IgD-negative memory B cell (primary cell): Measurements from ENCODE around the gene TMEM190. TPM values are rescaled to one million over a fixed set of nuclear protein-coding genes. Genes with fewer than 3 reads are reported as not detected.

Experiments used
- H3K27ac Mint-ChIP-seq, 3 donors: one replicate each; pipeline ENCODE4 v1.8.0; 2020 to 2022; ENCODE audit warnings: mild to moderate bottlenecking in 3 of 3, mixed read lengths in 3 of 3, moderate library complexity in 1 of 3
- H3K27me3 Mint-ChIP-seq: one replicate; pipeline ENCODE4 v1.8.0; 2021; ENCODE audit warnings: mixed read lengths
- H3K36me3 Mint-ChIP-seq: one replicate; pipeline ENCODE4 v1.8.0; 2020; ENCODE audit warnings: mild to moderate bottlenecking, mixed read lengths
- H3K4me1 Mint-ChIP-seq, 3 donors: one replicate each; pipeline ENCODE4 v1.8.0; 2020 to 2022; ENCODE audit warnings: mixed read lengths in 3 of 3, mild to moderate bottlenecking in 1 of 3
- H3K4me3 Mint-ChIP-seq, 4 donors: one replicate each; pipeline ENCODE4 v1.8.0; 2020 to 2022; ENCODE audit warnings: mild to moderate bottlenecking in 4 of 4, mixed read lengths in 4 of 4, moderate library complexity in 3 of 4
- H3K9me3 Mint-ChIP-seq, 3 donors: one replicate each; pipeline ENCODE4 v1.8.0; 2020 to 2021; ENCODE audit warnings: mixed read lengths in 3 of 3, mild to moderate bottlenecking in 1 of 3
- polyA plus RNA-seq: library from polyadenylated mRNA; unstranded; fragments of 300-500 nt; fragmentation: Illumina TruSeq; gene quantifications from one replicate; pipeline ENCODE4 v1.2.3, GENCODE V29; 2021

Gene TMEM190
- polyA plus RNA-seq, 1 donor from 2014 or later, result not detected

- no peaks in the 10 kb centered on the region for H3K36me3 Mint-ChIP-seq
- H3K4me3 Mint-ChIP-seq, result peak overlapping the region in 1 of 4 donors; percentile 8
- peaks cover 0 to 4% (median 0%) of the 10 kb centered on the region in 3 donors for H3K9me3 Mint-ChIP-seq
- H3K4me1 Mint-ChIP-seq, result peaks cover 0 to 9% (median 7%) of the 10 kb centered on the region in 3 donors
- no peak overlapping the region for H3K27ac Mint-ChIP-seq
- peaks cover 22% of the 10 kb centered on the region for H3K27me3 Mint-ChIP-seq
These were observed 3.2 kb upstream of the TMEM190 start for GRCh38 chr19:55373306-55373992.

- Mint-ChIP-seq H3K36me3 (no peaks in the 10 kb centered on the region), H3K4me3 (no peak overlapping the region), H3K27ac (no peak overlapping the region), H3K27me3 (peaks cover 22% of the 10 kb centered on the region), H3K4me1 (peaks cover 0 to 9% (median 7%) of the 10 kb centered on the region in 3 donors), H3K9me3 (peaks cover 0 to 4% (median 0%) of the 10 kb centered on the region in 3 donors)
These were observed 2.5 kb upstream of the TMEM190 start for GRCh38 chr19:55373993-55374757.

- Mint-ChIP-seq H3K36me3 (peaks cover 4% of the 10 kb centered on the region), H3K4me3 (no peak overlapping the region), H3K9me3 (no peaks in the 10 kb centered on the region), H3K27ac (no peak overlapping the region), H3K4me1 (peaks cover 0 to 6% (median 6%) of the 10 kb centered on the region in 3 donors), H3K27me3 (peaks cover 10% of the 10 kb centered on the region)
These were observed 918 bp downstream of the TMEM190 start for GRCh38 chr19:55377356-55378131.

- Mint-ChIP-seq H3K4me3 (no peak overlapping the region), H3K27ac (no peak overlapping the region), H3K4me1 (peaks cover 0 to 7% (median 5%) of the 10 kb centered on the region in 3 donors), H3K27me3 (peaks cover 2% of the 10 kb centered on the region), H3K9me3 (no peaks in the 10 kb centered on the region), H3K36me3 (peaks cover 4% of the 10 kb centered on the region)
These were observed 2.5 kb downstream of the TMEM190 start for GRCh38 chr19:55379174-55379573.

- Mint-ChIP-seq H3K4me3 (peak overlapping the region in 2 of 4 donors; percentile 79 to 97), H3K27ac (peak overlapping the region in 1 of 3 donors; percentile 50), H3K4me1 (peaks cover 20 to 24% (median 20%) of the 10 kb centered on the region in 3 donors), H3K27me3 (no peaks in the 10 kb centered on the region), H3K9me3 (no peaks in the 10 kb centered on the region), H3K36me3 (peaks cover 6% of the 10 kb centered on the region)
These were observed 5.4 kb downstream of the TMEM190 start for GRCh38 chr19:55382013-55382412.

GRCh38 chr19:55382522-55383054 lies 6.0 kb downstream of the TMEM190 start:
- Mint-ChIP-seq H3K27me3 (no peaks in the 10 kb centered on the region), H3K4me1 (peaks cover 24 to 26% (median 26%) of the 10 kb centered on the region in 3 donors), H3K9me3 (no peaks in the 10 kb centered on the region), H3K36me3 (peaks cover 6% of the 10 kb centered on the region), H3K27ac (peak overlapping the region in 1 of 3 donors; percentile 50), H3K4me3 (peak overlapping the region; percentile 79 to 97 (median 88))

- no peaks in the 10 kb centered on the region for H3K27me3 Mint-ChIP-seq
- no peaks in the 10 kb centered on the region for H3K9me3 Mint-ChIP-seq
- peak overlapping the region in 2 of 3 donors; percentile 50 to 84 for H3K27ac Mint-ChIP-seq
- H3K36me3 Mint-ChIP-seq, result peaks cover 6% of the 10 kb centered on the region
- peaks cover 24 to 34% (median 29%) of the 10 kb centered on the region in 3 donors for H3K4me1 Mint-ChIP-seq
- H3K4me3 Mint-ChIP-seq, result peak overlapping the region; percentile 83 to 97 (median 90)
These were observed 6.9 kb downstream of the TMEM190 start for GRCh38 chr19:55383279-55384130.

- no peaks in the 10 kb centered on the region for H3K27me3 Mint-ChIP-seq
- H3K9me3 Mint-ChIP-seq, result no peaks in the 10 kb centered on the region
- peak within 1 kb of the TSS; percentile 97 to 100 (median 100) for H3K4me3 Mint-ChIP-seq
- peak within 1 kb of the TSS; percentile 93 to 100 (median 98) for H3K27ac Mint-ChIP-seq
- peaks cover 24 to 40% (median 32%) of the 10 kb centered on the region in 3 donors for H3K4me1 Mint-ChIP-seq
- peaks cover 6% of the 10 kb centered on the region for H3K36me3 Mint-ChIP-seq
These were observed 7.7 kb downstream of the TMEM190 start, which contains the start of gene TMEM238 for GRCh38 chr19:55384131-55384919. Gene TMEM238 (minus strand): TSS chr19:55384292. CDS start chr19:55384259, 33 bp downstream.

- peaks cover 24 to 47% (median 32%) of the 10 kb centered on the region in 3 donors for H3K4me1 Mint-ChIP-seq
- peaks cover 2% of the 10 kb centered on the region for H3K36me3 Mint-ChIP-seq
These were observed 8.5 kb downstream of the TMEM190 start for GRCh38 chr19:55384920-55385723.

GRCh38 chr19:55385724-55386492 lies 9.3 kb downstream of the TMEM190 start, which contains the start of gene RPL28:
Gene RPL28 (plus strand): TSS chr19:55385932. CDS start chr19:55386358, 426 bp downstream.
- Mint-ChIP-seq H3K36me3 (peaks cover 2% of the 10 kb centered on the region), H3K9me3 (no peaks in the 10 kb centered on the region), H3K27me3 (no peaks in the 10 kb centered on the region), H3K27ac (peak within 1 kb of the TSS; percentile 93 to 100 (median 98)), H3K4me3 (peak within 1 kb of the TSS; percentile 97 to 100 (median 100)), H3K4me1 (peaks cover 28 to 51% (median 32%) of the 10 kb centered on the region in 3 donors)

More at GRCh38 chr19:55384920-55385723, 8.5 kb downstream of the TMEM190 start:
- peak overlapping the region; percentile 97 to 100 (median 100) for H3K4me3 Mint-ChIP-seq
- peak overlapping the region; percentile 93 to 100 (median 98) for H3K27ac Mint-ChIP-seq
- no peaks in the 10 kb centered on the region for H3K9me3 Mint-ChIP-seq
- H3K27me3 Mint-ChIP-seq, result no peaks in the 10 kb centered on the region

- Mint-ChIP-seq H3K9me3 (no peaks in the 10 kb centered on the region), H3K4me3 (peak overlapping the region; percentile 97 to 100 (median 100)), H3K27me3 (no peaks in the 10 kb centered on the region), H3K4me1 (peaks cover 29 to 51% (median 32%) of the 10 kb centered on the region in 3 donors), H3K27ac (peak overlapping the region; percentile 93 to 100 (median 98)), H3K36me3 (peaks cover 2% of the 10 kb centered on the region)
These were observed 9.9 kb downstream of the TMEM190 start for GRCh38 chr19:55386493-55386971.
